IMR-90 (cell line): ENCODE data around the gene TCTA. TPM values are rescaled to one million over a fixed set of nuclear protein-coding genes. Genes with fewer than 3 reads are reported as not detected.

ENCODE experiments used
- ATAC-seq: fragments of 200-7000 bp; cut with Tn5 transposase; 2 replicates; pipeline ENCODE4 v1.9.1; 2020; ENCODE audit warnings: low read depth, mild to moderate bottlenecking, moderate library complexity
- BruUV-seq: library from RNA; stranded (reverse); fragments of 400-500 nt; replicated peaks from 2 replicates; lab custom pipeline; 2021; lab: Mats Ljungman, UMichigan
- CTCF ChIA-PET: fragments of 300-600 bp; formaldehyde crosslinking; extraction: SDS; loops from one replicate; lab custom pipeline; 2021; ENCODE audit warnings: antibody characterized with exemption; lab: Yijun Ruan, JAX
- POLR2A ChIA-PET: fragments of 300-600 bp; sonication (Branson Sonifier 250); formaldehyde crosslinking; loops from one replicate; lab custom pipeline; 2022; ENCODE audit warnings: antibody characterized with exemption; ENCODE audit not compliant: unreplicated experiment; lab: Charles Lee
- DNase-seq: peaks from one replicate; pipeline ENCODE4 v3.0.0; 2013
- H2AFZ ChIP-seq: replicated peaks from 2 replicates; pipeline ENCODE3; 2013; ENCODE audit warnings: low read length, mild to moderate bottlenecking; ENCODE audit not compliant: poor library complexity
- H2AK5ac ChIP-seq: 2 replicates; pipeline ENCODE4 v1.6.1; 2013; ENCODE audit warnings: low read depth, low read length, inconsistent platforms
- H2AK9ac ChIP-seq: replicated peaks from 2 replicates; pipeline ENCODE3; 2013; ENCODE audit warnings: mild to moderate bottlenecking, low read depth, low read length, moderate library complexity; ENCODE audit not compliant: poor library complexity
- H2BK120ac ChIP-seq: 2 replicates; pipeline ENCODE4 v1.6.1; 2013; ENCODE audit warnings: low read depth, low read length, inconsistent platforms
- H2BK15ac ChIP-seq: 3 replicates; pipeline ENCODE4 v1.6.1; 2013; ENCODE audit warnings: low read depth, low read length, inconsistent platforms
- H2BK20ac ChIP-seq: 2 replicates; pipeline ENCODE4 v1.6.1; 2013; ENCODE audit warnings: low read depth, mild to moderate bottlenecking, inconsistent platforms, low read length, moderate library complexity
- H2BK5ac ChIP-seq: 2 replicates; pipeline ENCODE4 v1.6.1; 2013; ENCODE audit warnings: mild to moderate bottlenecking, low read depth, low read length, inconsistent platforms; ENCODE audit not compliant: poor library complexity, severe bottlenecking
- H3K14ac ChIP-seq: replicated peaks from 2 replicates; pipeline ENCODE4 v1.6.1; 2013; ENCODE audit warnings: low read depth, low read length, inconsistent platforms
- H3K18ac ChIP-seq: 2 replicates; pipeline ENCODE4 v1.6.1; 2013; ENCODE audit warnings: low read depth, low read length, control low read depth
- H3K23ac ChIP-seq: 2 replicates; pipeline ENCODE4 v1.6.1; 2013; ENCODE audit warnings: low read depth, low read length, inconsistent platforms
- H3K27ac ChIP-seq: 2 replicates; pipeline ENCODE4 v1.5.1; 2013; ENCODE audit warnings: mild to moderate bottlenecking, control low read depth, low read length; ENCODE audit not compliant: insufficient read depth
- H3K27me3 ChIP-seq: 2 replicates; pipeline ENCODE4 v1.6.1; 2013; ENCODE audit warnings: low read length; ENCODE audit not compliant: control insufficient read depth, insufficient read depth
- H3K36me3 ChIP-seq: 2 replicates; pipeline ENCODE4 v1.6.1; 2013; ENCODE audit warnings: low read length, mixed read lengths; ENCODE audit not compliant: control insufficient read depth, insufficient read depth
- H3K4ac ChIP-seq: 2 replicates; pipeline ENCODE4 v1.6.1; 2013; ENCODE audit warnings: low read depth, low read length, inconsistent platforms
- H3K4me1 ChIP-seq: 2 replicates; pipeline ENCODE4 v1.6.1; 2013; ENCODE audit warnings: low read length, mixed read lengths; ENCODE audit not compliant: control insufficient read depth, insufficient read depth
- H3K4me2 ChIP-seq: 2 replicates; pipeline ENCODE4 v1.6.1; 2013; ENCODE audit warnings: low read depth, mild to moderate bottlenecking, control low read depth, low read length, moderate library complexity
- H3K4me3 ChIP-seq: 2 replicates; pipeline ENCODE4 v1.5.1; 2013; ENCODE audit warnings: low read depth, mild to moderate bottlenecking, control low read depth, low read length, moderate library complexity; ENCODE audit not compliant: insufficient read depth
- H3K56ac ChIP-seq: 2 replicates; pipeline ENCODE4 v1.6.1; 2013; ENCODE audit warnings: low read length, inconsistent platforms; ENCODE audit not compliant: insufficient read depth; ENCODE audit errors: extremely low read depth
- H3K79me1 ChIP-seq, 2 experiments: 2 replicates each; pipeline ENCODE4 v1.6.1; 2013; ENCODE audit warnings: low read length in 2 of 2, inconsistent platforms in 1 of 2, low read depth in 1 of 2
- H3K9ac ChIP-seq: 2 replicates; pipeline ENCODE4 v1.6.1; 2013; ENCODE audit warnings: low read depth, low read length, control low read depth
- H3K9me1 ChIP-seq: 2 replicates; pipeline ENCODE4 v1.6.1; 2013; ENCODE audit warnings: low read length, inconsistent platforms; ENCODE audit not compliant: insufficient read depth
- H3K9me3 ChIP-seq: 2 replicates; pipeline ENCODE4 v1.6.1; 2013; ENCODE audit warnings: low read length; ENCODE audit not compliant: control insufficient read depth, insufficient read depth
- H4K20me1 ChIP-seq: 2 replicates; pipeline ENCODE4 v1.6.1; 2013; ENCODE audit warnings: low read length, inconsistent platforms; ENCODE audit not compliant: insufficient read depth
- H4K5ac ChIP-seq: 2 replicates; pipeline ENCODE4 v1.6.1; 2013; ENCODE audit warnings: mild to moderate bottlenecking, low read depth, low read length, control low read depth
- H4K8ac ChIP-seq, 2 experiments: 2 replicates each; pipeline ENCODE4 v1.6.1; 2013; ENCODE audit warnings: low read depth in 2 of 2, low read length in 2 of 2, control low read depth in 1 of 2, inconsistent platforms in 1 of 2
- H4K91ac ChIP-seq: 2 replicates; pipeline ENCODE4 v1.6.1; 2013; ENCODE audit warnings: low read depth, low read length, inconsistent platforms; ENCODE audit not compliant: insufficient read depth
- CHD1 ChIP-seq: IDR thresholded peaks from 2 replicates; pipeline ENCODE4 v1.6.1; 2012; ENCODE audit warnings: low read depth, low read length, improper control_type of control experiment
- MAZ ChIP-seq: IDR thresholded peaks from 2 replicates; pipeline ENCODE4 v1.6.1; 2012; ENCODE audit warnings: low read depth, mild to moderate bottlenecking, low read length, improper control_type of control experiment, moderate library complexity, borderline replicate concordance
- NFE2L2 ChIP-seq: fragments of 150-350 bp; IDR thresholded peaks from 2 replicates; pipeline ENCODE4 v1.6.1; 2016; ENCODE audit warnings: low read depth, mild to moderate bottlenecking, low read length
- POLR2A ChIP-seq: IDR thresholded peaks from 2 replicates; pipeline ENCODE4 v1.6.1; 2012; ENCODE audit warnings: mild to moderate bottlenecking, low read depth, low read length
- RAD21 ChIP-seq: IDR thresholded peaks from 2 replicates; pipeline ENCODE4 v1.6.1; 2012; ENCODE audit warnings: low read length, improper control_type of control experiment
- RCOR1 ChIP-seq: IDR thresholded peaks from 2 replicates; pipeline ENCODE4 v1.6.1; 2012; ENCODE audit warnings: mild to moderate bottlenecking, low read length, improper control_type of control experiment; ENCODE audit not compliant: insufficient replicate concordance
- RFX5 ChIP-seq: IDR thresholded peaks from 2 replicates; pipeline ENCODE4 v1.8.0; 2012; ENCODE audit warnings: low read depth, mild to moderate bottlenecking, low read length, moderate library complexity
- WGBS, 2 experiments: methylation state at CpG; one replicate each; pipeline versions ENCODE4 v1.1.5 to v1.1.7; 2013; ENCODE audit warnings: missing lambda C conversion rate in 2 of 2; ENCODE audit not compliant: insufficient read length in 1 of 2; ENCODE audit errors: extremely low coverage in 2 of 2; 5-methylcytosine and 5-hydroxymethylcytosine counted together
- dilution Hi-C: fragments of 300-500 bp; cut with HindIII; formaldehyde crosslinking; loops from one replicate; pipeline ENCODE4 v1.14.3; 2018; ENCODE audit warnings: low sequenced_read_pairs; ENCODE audit not compliant: unreplicated experiment
- in situ Hi-C: fragments of 300-500 bp; cut with MboI; formaldehyde crosslinking; loops from 3 replicates; pipeline ENCODE4 v1.14.3; 2019; ENCODE audit warnings: low sequenced_read_pairs, inconsistent platforms, mixed read lengths
- intact Hi-C: fragments of 100-400 bp; cut with micrococcal nuclease; formaldehyde crosslinking; loops from 2 replicates; pipeline ENCODE4 v1.10.0; 2022
- polyA plus RNA-seq, 3 experiments: library from polyadenylated mRNA; depleted of rRNA; stranded (reverse); fragments of >200 nt; gene quantifications; 2 replicates each; pipeline ENCODE4 v1.2.3, GENCODE V29; 2012; ENCODE audit warnings: low replicate concordance in 1 of 3
- total RNA-seq: library from RNA; depleted of rRNA; stranded (reverse); fragments of >200 nt; gene quantifications from 2 replicates; pipeline ENCODE4 v1.2.3, GENCODE V29; 2012

Gene TCTA
- total and polyA plus RNA-seq, 2 of the 4 experiments (the other 2 are of a cell fraction): 15.1 to 46.6 TPM

DNA sequence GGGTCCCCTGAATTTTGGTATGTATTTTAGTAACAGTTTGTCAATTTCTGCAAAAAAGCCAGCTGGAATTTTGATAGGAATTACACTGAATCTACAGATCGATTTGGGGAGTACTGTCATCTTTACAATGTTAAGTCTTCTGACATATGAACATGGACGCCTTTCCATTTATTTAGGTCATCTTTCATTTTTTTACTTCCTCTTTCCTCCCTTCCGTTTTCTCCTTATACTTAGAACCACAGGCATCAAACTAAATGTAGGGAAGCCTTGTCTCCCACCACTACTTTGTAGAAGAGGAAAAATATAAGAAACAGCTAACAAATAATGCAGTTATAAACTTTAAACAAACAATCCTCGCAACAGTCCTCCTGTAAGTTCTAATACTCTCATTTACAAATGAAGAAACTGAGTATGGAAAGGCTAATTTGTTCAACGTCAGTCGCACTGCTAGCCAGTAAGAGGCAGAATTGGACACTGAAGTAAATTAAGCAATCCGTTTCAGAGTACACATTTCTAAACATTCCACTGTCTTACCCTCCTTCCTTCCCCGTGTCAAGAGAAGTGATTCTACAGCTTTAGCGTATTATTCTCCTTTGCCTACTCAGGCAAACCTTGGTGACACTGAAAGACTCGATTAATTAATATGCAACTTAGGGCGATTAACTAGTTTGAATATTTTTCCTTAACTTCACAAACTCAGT, 26.0 kb upstream of the TCTA start:
- CTCF ChIA-PET: no interaction called here
- dilution Hi-C loops: no loop called here
- no peak for ATAC-seq

More for the DNA sequence above, 26.0 kb upstream of the TCTA start:
- Histone ChIP-seq H2BK120ac (no peak overlapping the region), H4K91ac (no peak overlapping the region), H4K8ac (no peak overlapping the region), H3K23ac (no peak overlapping the region), H3K27me3 (no peaks in the 10 kb centered on the region), H3K4ac (no peak overlapping the region), H3K4me2 (no peak overlapping the region), H3K9ac (no peak overlapping the region), H2BK15ac (no peak overlapping the region), H3K56ac (no peak overlapping the region), H3K18ac (no peak overlapping the region), H3K36me3 (peaks cover 5% of the 10 kb centered on the region; the same call in 1 of the 2 replicates), H2BK20ac (no peak overlapping the region), H3K9me1 (peaks cover 7% of the 10 kb centered on the region), H2AK9ac (no peak overlapping the region), H3K27ac (no peak overlapping the region), H4K20me1 (peaks cover 99% of the 10 kb centered on the region), H2AK5ac (no peak overlapping the region), H3K4me3 (no peak overlapping the region), H4K5ac (no peak overlapping the region), H3K14ac (no peak overlapping the region), H3K4me1 (peaks cover 10% of the 10 kb centered on the region), H3K9me3 (no peaks in the 10 kb centered on the region), H2BK5ac (no peak overlapping the region), H2AFZ (no peak overlapping the region), H3K79me1 (peaks cover 0 to 38% of the 10 kb centered on the region in 2 experiments; a peak in 3 of 4 replicates)
- WGBS, 2 experiments: 80% methylated on average over 3 of the region's 11 CpGs; no CpG with 5 or more reads in 1 of the 2 experiments
- in situ Hi-C loops: no loop called here
- BruUV-seq: no TSS peak
- intact Hi-C loops: no loop called here
- no peak for DNase-seq
- TF ChIP-seq RFX5 (no peak), CHD1 (no peak), RCOR1 (no peak), MAZ (no peak), NFE2L2 (no peak), POLR2A (no peak), RAD21 (no peak)
- POLR2A ChIA-PET: no interaction called here
